ENCODE measurements around the gene BBS12.

The BBS12 gene

DNA sequence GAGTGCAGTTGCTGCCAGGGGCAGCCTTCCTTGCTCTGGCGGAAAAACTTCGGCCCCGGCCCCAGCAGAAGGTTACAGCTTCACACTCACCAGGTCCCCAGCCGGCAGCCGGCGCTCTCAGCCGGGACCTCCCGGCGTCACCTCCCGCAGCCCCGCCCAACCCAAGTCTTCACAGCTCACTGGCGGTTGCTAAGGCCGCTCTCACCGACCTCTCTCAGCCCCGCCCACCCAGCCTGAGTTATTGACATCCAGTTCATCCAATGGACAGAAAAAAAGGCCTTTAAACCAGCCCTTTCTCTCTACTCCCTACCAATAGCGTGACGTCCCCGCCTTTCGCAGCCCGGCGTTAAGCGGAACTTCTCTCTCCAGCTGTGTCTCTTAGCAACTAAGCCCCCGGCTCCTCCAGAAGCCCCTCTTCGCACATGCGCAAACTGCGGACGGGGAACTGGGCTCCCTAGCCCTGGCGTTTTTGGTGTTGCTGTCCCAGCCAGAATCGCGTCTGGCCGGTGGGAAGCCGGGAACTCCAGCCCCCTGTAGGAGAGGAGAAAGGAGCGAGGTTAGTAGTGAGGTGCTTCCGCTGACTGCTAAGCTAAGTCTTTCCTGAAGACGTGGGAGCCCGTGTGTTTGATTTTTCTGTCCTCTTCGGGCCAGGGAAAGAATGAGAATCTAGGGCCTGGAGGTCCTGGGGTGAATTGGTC lies at the start of gene BBS12:
Gene BBS12, plus strand, starts transcription at position 376 of the 698 bp plus-strand sequence. CDS start 9,189 bp downstream, outside the sequence.
- DNase-seq = peak; percentile 90 to 95

DNA sequence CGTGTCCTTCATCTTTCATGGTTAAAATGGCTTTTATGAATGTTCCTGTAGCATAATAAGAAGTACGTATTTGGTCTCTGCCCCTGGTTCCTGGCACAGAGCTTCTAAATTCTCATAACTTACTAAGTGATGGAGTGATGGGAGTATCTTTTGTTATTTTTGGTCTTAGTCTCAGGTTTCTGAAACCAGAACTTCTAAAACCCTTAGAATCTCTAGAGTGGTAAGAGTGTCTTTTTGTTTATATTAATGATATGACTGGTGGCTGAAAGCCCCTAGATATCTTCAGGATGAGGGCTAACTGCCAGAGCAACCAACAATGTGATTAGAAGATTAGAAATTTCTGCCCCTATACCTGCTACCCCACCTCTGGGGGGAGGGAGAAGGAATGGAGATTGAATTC lies 45.8 kb upstream of the BBS12 start:
- no peak for DNase-seq

DNA sequence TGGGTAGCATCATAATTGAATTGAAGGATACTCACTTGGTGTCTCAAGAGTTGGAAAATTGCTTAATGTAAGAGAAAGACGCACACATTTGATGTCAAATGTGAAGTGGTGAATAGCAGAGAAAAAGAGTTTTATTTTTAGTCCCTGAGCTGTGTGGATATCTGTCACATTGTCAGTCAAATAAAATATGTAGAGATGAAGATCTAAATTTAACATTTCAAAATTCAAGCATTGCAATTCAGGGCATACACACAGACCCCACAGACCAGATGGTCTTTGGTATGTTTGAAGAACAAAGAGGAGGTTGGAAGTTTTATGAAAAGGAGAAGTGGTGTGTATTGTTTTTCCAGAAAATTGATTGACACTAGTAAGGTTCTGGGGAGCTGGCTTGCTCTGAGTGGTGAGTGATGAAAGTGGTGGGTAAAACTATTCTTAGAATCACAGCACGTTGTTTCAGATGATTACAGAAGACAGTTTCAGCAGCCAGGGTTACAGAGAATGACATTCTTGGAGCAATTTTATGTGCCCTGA lies 44.9 kb upstream of the BBS12 start:
- DNase-seq = no peak

DNA sequence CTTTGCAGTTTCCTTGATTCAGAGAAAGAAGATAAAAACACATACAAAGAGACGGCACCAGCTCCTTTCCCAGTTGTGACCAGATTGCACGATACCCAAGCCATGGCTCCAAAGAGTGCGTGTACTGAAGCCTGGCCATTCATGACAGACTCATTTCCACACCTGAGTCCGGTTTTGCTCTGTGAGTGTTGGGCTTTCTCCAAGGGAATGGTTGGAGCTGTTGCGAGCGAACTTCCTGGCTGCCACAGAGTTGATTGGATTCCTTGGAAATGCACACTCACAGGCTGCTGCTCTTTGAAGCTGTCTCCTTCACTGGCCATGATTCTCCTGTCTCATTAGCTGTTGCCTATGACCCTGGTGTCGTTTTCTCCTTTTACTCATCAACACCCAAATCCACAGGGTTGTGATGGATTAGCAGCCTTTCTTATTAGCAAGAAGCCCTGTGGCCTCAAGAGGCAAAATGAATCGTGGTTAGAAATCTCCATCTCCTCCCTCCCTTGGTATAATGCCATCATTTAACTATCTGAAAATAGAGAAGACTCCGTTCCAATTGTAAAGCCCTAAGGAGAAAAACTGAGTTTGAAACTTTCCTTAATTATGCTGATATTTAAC lies 43.9 kb upstream of the BBS12 start:
- DNase-seq = no peak

DNA sequence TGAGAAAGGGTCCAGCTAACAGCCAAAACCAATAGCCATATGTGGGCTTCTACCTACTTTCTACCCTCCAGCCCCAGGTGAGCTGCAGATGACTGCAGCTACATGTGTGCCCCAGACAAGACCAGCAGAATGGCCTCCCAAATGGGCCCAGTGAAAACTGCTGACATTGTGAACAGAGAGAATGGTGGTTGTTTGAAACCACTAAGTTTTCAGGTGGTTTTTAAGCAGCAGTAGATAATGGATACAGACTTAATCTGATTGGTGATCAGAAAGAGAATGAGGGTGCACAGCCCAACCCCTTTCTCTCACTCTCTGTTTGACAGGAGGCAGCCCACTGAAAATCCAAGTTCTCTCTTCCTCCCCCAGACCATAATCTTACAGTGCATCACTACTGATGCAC lies 42.5 kb upstream of the BBS12 start:
- DNase-seq = no peak

DNA sequence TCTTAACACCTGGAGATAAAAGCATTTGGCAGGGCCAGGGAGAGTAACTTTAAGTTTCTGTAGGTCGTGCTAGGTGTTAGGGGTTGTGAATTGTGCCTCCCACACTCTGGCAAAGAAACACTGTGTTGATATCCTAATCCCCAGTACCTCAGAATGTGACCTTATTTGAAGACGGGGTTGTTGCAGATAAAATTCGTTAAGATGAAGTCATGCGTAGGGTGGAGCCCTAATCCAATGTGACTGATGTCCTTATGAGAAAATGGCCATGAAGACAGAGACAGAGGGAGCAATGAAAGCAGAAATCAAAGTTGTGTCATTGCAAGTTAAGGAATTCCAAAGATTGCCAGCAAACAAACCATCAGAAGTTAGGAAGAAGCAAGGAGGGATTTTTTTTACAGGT lies 40.5 kb upstream of the BBS12 start:
- DNase-seq = no peak

DNA sequence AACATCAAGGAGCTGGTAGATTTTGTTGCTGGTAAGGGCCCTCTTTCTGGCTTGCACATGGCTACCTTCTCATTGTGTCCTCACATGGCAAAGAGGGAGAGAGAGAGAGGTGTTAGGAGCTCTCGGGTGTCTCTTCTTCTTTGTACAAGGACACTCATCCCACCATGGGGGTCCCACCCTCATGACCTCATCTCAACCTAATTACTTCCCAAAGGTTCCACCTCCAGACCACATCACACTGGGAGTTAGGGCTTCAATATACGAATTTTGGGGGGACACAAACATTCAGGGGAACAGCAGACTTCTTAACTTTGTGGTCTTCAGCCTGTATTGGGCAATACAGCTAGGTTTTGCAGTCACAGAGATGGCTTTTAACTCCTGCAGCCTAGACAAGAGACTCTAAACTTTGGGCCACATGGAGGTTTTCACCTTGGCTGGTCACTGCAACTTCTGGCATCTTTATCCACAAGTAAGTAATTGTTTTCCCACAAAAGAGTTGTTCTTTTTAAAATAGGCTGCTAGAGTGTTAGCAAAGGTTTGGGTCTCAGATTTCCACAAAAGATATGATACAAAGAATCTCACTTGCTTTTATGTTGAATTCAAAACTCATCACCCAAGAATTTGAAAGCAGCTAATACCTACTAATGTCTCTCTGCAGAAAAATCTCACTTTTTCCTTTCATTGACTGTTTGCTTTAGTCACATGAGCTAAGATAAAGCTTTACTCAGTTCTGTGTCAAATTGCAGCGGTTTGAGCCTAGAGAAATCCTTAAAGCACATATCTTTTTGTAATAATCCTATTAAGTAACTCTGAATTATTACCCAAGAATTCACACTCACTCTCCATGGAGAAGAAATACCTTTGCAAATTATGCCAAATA lies 39.6 kb upstream of the BBS12 start:
- no peak for DNase-seq

DNA sequence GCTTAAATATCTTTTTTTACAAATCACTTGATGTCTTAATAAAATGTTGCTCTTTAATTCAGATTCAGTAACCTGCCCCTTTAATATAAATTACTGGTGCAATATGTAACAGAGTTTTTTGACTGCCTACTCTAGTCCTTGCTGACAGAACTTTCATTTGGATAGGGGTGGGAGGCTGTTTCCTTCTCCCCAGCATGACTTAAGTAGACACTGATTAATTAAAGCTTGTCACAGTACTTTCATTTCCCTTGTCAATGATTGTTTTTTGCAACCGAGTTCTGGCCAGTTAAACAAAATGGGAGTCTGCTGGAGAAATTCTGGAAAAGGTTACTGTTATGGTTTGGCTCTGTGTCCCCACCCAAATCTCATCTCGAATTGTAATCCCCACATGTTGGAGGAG lies 37.3 kb upstream of the BBS12 start:
- DNase-seq = no peak

DNA sequence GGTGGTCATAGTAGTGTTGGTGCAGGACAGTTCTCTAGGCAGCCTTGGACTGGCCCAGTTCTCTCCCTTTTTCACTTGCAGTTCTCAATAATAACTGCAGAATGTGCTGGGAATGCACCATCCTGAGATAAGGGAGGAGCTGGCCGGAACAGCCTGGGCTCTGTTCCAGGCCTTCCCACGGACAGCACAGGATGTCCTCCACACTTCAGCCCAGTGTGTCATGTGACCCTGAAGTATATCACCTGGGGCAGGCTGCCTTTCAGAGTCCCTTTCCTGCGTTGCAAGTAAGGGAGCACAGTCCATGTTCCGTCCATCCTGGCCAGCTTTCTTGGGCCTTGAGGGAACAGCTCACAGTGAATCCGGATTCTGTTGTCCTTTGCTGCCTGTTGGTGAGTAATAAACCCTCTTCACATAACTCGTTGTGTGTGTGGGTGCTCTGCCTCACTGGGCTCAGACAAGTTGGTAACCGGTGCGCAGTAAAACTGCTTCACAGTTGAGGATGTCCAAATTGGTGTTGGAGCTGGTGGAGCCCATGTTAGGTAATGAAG lies 32.3 kb upstream of the BBS12 start:
- no peak for DNase-seq

DNA sequence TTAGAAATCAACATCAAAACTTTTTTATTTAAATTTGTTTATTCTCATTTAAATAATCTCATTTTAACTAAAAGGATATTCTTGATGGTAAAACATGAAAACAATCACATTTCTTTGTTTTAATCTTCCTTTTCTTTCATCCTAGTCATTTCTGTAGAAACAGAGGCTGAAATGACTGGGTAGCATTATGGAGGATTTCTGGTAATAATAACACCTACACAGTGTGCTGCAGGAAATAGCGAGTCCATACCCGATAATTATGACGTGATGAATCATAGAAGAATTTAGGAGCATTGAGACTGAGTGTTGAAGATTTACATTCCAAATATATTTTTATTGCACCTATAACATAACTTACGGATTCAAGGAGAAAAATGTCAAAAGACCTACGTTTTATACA lies 31.4 kb upstream of the BBS12 start:
- no peak for DNase-seq

DNA sequence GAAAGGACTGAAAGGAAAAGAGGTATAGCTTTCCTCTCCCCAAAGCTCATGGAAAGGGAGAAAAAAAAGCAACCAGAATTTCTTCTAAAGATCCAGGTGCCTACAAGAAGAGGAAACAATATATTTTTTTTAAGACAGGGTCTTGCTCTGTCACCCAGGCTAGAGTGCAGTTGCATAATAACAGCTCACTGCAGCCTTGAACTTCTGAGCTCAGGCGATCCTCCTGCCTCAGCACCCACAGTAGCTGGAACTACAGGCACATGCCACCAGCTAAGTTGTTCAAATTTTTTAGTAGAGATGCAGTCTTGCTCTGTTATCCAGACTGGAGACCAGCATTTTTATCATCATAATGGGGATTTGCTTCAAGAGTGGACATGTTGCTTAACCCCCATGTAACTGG lies 30.5 kb upstream of the BBS12 start:
- DNase-seq = no peak

DNA sequence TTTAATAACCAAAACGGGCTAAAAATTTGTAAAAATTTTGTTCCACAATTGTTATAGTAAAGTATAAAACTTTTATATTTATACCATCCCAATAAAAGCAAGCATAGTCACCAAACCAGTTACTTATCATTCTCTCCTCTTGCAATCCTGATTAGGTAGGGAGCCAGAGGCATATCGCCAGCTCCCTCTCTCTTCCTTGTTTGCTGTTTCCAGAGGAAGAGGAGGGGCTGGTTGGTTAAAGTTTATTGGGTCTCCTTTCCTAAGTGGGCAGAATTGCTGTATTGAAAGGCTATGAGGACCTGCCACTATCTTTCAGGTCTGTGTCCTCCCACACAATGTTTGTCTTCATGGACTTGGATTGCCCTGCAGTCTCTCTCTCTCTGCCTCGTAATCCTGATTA lies 29.6 kb upstream of the BBS12 start:
- no peak for DNase-seq

DNA sequence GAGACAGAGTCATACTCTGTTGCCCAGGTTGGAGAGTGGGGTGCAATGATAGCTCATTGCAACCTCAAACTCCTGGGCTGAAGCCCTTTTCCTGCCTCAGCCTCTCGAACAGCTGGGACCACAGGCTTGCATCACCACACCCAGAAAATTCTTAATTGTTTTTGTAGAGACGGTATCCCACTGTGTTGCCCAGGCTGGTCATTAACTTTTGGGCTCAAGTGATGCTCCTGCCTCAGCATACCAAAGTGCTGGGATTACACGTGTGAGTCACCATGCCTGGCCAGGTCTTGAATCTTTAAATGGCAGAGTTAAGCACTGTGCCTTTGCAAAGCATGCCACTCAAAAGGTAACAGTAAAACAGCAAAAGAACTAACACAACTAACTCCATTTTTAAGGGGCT lies 28.6 kb upstream of the BBS12 start:
- DNase-seq = no peak

DNA sequence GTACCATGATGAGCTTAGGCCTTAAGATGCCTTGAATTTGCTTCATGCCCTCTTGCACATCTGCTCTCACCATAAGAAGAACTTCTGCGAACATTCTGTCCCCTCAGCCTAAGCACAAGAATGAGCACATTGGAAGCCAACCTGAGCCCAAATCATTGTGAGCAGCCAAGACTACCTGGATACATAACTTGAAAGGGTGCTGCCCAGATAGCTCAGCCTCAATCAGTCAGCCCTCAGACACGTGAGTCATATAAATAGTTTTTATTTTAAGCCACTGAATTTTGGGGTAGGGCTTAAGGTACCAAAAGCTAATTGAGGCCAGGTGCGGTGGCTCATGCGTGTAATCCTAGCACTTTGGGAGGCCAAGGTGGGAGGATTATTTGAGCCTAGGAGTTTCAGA lies 27.5 kb upstream of the BBS12 start:
- no peak for DNase-seq

DNA sequence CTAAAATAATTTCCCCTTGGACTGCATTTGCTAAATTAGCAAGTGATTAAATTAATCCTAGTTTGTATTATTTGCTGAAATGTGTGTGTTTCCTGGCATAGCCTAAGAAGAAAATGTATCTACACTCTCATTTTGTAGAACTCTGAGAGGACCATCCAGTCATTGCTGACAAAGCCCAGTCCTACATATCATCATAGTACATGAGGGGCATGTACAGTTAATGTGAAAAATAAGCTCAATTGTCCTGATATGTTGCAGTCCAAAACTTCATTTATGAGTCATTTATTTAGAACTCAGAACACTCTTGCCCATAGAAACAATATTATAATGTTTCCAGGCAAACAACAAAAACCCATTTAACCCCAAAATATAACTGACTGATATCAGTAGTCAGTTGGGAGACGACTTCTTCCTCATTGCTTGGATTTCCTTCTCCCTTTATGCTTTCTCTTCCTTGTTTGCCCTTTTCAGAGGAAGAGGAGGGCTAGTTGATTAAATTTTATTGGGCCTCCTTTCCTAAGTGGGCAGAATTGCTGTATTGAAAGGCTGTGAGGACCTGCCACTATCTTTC lies 26.9 kb upstream of the BBS12 start:
- no peak for DNase-seq

DNA sequence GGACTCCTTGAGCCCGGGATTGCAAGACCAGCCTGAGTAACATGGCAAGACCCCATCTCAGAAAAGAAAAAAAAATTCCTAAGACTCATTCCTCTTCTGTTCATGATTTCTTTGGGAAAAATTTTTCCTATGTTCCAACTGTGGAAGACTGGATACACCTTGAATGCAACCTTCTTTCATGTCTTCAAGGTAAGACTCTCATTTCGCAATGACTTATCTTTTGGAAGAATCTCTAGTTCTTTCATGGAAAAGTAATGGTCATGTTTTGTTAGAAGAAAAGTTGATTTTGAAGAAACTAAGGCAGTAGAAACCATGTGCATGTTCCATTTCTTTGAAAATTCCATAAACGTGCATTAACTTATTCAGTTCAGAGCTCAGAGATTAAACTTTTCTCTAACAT lies 26.0 kb upstream of the BBS12 start:
- DNase-seq = no peak

DNA sequence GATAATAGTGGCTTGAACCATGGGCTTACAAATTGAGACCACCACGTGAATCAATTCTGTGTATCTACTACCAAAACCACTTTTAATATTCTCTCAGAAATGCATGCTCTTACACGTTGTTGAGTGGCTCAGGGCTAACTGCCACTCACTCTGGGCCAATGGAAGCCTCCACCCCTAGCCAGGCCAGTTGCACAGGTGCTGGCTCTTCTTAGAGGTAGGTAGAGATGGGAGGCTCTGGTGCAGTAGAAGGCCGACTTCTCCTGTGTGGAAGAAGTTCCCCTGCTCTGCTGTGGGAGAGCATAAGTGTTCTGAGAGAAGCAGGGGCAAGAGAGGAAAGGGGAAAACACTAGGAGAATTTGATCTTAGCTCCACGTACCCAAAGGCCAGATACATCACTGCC lies 25.0 kb upstream of the BBS12 start:
- no peak for DNase-seq

DNA sequence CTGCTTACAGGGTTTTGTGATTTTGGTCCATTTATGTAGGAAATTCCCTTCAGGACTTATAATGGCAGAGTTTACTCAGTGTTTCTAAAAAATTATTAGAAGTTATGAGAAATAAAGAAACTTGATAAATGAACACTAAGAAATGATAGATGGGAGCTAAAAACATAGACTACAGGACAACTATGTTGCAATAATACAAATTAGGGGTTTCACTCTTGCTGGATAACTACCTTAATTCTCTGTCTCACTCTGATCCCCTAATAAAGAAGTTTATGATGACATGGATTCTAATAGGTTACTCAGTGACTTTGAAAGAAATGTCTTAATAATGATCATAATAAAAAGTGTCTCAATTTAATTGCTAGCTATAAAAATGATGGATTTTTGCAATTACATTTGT lies 23.3 kb upstream of the BBS12 start:
- no peak for DNase-seq

DNA sequence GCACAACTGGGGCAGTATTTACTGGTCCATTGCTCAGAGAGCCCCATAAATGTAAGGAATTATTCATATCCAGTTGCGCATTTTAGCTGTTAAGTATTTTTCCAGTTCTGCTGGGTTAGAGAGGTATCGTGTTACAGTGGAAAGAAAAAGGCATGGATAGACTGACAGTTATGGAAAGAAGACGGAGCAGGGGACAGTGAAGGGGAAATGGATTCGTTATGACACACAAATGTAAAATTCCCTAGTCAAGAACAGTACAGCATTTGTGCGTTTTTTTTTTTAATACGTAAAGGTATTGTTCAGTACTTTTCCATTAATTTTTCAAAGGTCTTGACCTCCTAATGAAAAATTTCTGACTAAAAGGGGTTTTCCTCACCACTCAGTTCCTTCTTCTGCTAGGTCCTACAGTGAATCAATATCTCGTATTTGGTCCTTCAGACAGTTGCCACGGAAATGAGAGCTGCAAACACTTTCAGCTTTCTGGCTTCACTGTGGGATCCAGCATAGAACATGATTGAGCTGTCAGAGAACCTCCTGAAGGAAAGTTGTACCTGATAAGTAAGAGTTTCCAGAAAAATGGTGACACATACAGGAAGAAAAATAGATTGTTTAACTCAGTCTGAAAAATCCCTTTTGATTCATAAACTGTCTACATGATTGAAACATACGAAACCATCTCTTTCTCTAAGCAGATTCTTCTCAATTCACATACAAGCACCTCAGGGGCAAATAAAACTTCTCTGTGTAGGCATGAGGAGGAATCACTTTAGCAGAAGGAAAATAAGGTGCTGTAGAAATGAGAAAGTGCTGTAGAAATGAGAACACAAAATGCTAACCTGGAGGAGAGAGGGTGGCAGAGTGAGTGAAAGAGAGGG lies 21.8 kb upstream of the BBS12 start:
- DNase-seq = peak in 1 of 2 experiments; percentile 16

DNA sequence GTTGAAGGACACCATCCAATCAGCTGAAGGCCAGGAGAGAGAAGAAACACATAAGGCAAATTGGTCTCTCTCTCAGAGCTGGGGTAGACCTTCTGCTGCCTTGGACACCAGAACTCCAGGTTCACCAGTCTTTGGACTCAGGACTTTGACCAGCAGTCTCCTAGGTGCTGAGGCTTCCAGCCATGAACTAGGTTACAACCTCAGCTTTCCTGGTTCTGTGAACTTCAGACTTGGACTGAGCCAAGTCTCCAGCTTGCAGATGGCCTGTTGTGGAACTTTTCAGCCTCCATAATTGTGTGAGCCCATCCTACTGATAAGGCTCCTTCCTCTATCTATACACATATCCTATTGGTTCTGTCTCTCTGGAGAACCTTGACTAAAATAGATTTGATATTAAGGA lies 20.6 kb upstream of the BBS12 start:
- DNase-seq = no peak

DNA sequence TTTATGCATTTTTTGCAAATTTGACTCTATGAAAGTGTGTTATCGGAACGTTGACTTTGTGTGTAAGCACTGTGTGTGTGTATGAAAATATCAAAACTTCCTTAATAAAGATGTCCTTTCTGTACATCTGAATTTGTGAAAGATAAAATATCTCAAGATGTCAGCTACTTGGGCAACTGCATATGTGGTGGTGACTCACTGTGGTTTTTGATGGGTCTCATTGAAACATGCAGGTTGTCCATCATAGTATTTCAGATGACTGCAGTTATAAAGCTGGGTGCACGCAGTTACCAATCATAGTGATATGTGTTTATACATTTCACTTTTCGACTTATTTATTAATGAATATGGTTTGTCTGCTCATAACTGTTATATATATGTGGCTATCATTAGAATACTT lies 19.7 kb upstream of the BBS12 start:
- no peak for DNase-seq

DNA sequence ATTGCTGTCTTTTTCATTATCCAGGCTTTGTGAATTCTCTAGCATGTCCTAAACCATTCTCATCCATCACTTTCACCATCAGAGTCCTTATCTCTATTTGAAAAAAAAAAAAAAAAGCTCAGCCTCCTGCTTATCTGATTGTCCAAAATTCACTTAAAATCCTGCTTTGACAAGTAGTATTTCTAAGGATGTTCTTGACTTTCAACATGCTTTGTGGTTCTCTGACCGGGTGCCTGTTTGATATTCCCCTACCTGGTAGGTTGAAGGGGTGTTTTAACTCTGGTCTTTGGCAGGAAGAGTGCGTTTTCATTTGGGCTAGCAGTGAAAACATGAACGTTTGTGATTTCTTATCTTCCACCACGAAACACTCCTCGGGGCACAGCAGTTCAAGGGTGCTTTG lies 17.3 kb upstream of the BBS12 start:
- DNase-seq = no peak
